ENCODE measurements around the gene DPH6.

- TF ChIP-seq CTCF (IDR thresholded peaks at IDR 0.05) (no peak), POLR2A (IDR thresholded peaks at IDR 0.05) (no peak)
Observed at GRCh38 chr15:35487417-35487816, 58.5 kb downstream of the DPH6 start.
